GM18867 (cell line): Measurements from ENCODE around the gene FLT4.
"Not testable (repeated sequence)": the region's sequence is repeated elsewhere in the genome, so short reads cannot be mapped to it uniquely, and the experiment has no call there.

ENCODE experiments used
- ATAC-seq: cut with Tn5 transposase; IDR thresholded peaks from one replicate; pipeline ENCODE4 v1.9.1; 2021; ENCODE audit warnings: mild to moderate bottlenecking, moderate library complexity; ENCODE audit not compliant: unreplicated experiment

Gene FLT4

GRCh38 chr5:180649297-180650039 lies at the start of gene FLT4:
Gene FLT4 (minus strand): TSS chr5:180649600. CDS start chr5:180649545, 55 bp downstream.
- no peak for ATAC-seq

- ATAC-seq, result no peak
These were observed 49.6 kb upstream of the FLT4 start for GRCh38 chr5:180699042-180699441.

GRCh38 chr5:180696116-180696515 lies 46.7 kb upstream of the FLT4 start:
- ATAC-seq, result no peak

GRCh38 chr5:180692429-180692828 lies 43.0 kb upstream of the FLT4 start:
- ATAC-seq, result no peak

- ATAC-seq, result no peak
These were observed 41.6 kb upstream of the FLT4 start for GRCh38 chr5:180691046-180691445.

- no peak for ATAC-seq
These were observed 41.2 kb upstream of the FLT4 start for GRCh38 chr5:180690562-180690961.

- ATAC-seq, result no peak
These were observed 40.4 kb upstream of the FLT4 start for GRCh38 chr5:180689775-180690174.

GRCh38 chr5:180689071-180689694 lies 39.8 kb upstream of the FLT4 start:
- ATAC-seq, result no peak

GRCh38 chr5:180688330-180689070 lies 39.1 kb upstream of the FLT4 start:
- no peak for ATAC-seq

GRCh38 chr5:180686799-180687198 lies 37.4 kb upstream of the FLT4 start:
- ATAC-seq, result not testable (repeated sequence)

GRCh38 chr5:180684623-180685161 lies 35.3 kb upstream of the FLT4 start:
- ATAC-seq, result no peak

- ATAC-seq, result no peak
These were observed 34.0 kb upstream of the FLT4 start for GRCh38 chr5:180683220-180683922.

GRCh38 chr5:180682560-180682959 lies 33.2 kb upstream of the FLT4 start:
- no peak for ATAC-seq

GRCh38 chr5:180682008-180682407 lies 32.6 kb upstream of the FLT4 start:
- not testable (repeated sequence) for ATAC-seq

GRCh38 chr5:180678319-180678718 lies 28.9 kb upstream of the FLT4 start:
- ATAC-seq, result not testable (repeated sequence)

- ATAC-seq, result no peak
These were observed 25.7 kb upstream of the FLT4 start for GRCh38 chr5:180675036-180675635.

GRCh38 chr5:180674090-180674475 lies 24.7 kb upstream of the FLT4 start:
- ATAC-seq, result not testable (repeated sequence)

GRCh38 chr5:180673371-180674089 lies 24.1 kb upstream of the FLT4 start:
- ATAC-seq, result no peak

- not testable (repeated sequence) for ATAC-seq
These were observed 22.6 kb upstream of the FLT4 start for GRCh38 chr5:180671958-180672524.
